ENCODE measurements around the gene WWOX.

Gene WWOX

DNA sequence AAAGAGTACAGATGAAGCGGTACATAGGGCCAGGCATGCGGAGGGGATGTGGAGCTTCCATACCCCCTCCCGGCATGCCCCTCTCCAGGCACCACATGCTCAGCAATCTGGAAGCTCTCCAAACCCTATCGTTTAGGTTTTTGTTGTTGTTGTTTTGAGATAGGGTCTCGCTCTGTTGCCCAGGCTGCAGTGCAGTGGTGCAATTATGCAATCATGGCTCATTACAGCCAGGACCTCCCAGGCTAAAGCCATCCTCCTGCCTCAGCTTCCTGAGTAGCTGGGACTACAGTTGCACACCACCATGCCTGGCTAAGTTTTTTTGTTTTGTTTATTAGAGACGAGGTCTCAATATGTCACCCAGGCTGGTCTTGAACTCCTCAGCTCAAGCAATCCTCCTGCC, 50.8 kb downstream of the WWOX start:
- no peak for DNase-seq

GRCh38 chr16:78154729-78155461, 55.4 kb downstream of the WWOX start:
- DNase-seq, result no peak

- no peak for DNase-seq
These were observed 56.4 kb downstream of the WWOX start for GRCh38 chr16:78155791-78156345.

- no peak for DNase-seq
These were observed 61.7 kb downstream of the WWOX start for GRCh38 chr16:78161023-78161729.

DNA sequence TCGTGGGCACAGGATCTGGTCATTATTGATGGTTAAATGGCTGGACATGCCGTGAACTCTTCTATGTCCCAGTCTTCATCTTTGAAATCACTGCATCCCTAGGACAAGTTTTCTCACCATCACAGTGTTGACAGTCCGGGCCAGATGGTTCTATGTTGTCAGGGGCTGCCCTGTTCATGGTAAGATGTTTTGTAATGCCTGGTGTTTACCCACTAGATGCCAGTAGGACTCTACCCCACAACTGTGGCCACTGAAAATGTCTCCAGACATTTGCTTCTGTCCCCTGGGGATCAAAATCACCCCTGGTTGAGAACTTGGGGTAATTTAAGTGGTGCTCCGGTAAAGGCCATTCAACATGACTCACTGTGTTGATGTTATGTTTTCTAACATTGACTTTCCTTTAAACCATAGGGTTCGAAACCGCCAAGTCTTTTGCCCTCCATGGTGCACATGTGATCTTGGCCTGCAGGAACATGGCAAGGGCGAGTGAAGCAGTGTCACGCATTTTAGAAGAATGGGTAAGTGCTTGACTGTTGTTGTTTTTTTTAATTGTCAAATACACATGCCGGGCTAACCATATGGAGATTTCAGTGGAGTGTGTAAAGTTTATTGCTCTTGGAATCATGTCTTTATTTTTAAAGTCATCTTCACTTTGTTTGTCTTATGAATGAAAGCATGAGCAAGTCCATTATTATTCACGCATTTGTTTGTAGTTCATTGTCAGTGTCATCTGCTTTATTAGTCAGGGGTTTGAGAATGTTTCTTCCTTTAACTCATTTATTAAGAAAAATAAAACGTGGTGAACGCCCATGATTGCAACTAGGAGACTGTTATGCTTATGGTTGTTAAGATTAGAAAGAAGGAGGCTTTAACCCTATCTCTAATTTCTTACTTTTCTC, 64.6 kb downstream of the WWOX start:
- DNase-seq, result no peak

DNA sequence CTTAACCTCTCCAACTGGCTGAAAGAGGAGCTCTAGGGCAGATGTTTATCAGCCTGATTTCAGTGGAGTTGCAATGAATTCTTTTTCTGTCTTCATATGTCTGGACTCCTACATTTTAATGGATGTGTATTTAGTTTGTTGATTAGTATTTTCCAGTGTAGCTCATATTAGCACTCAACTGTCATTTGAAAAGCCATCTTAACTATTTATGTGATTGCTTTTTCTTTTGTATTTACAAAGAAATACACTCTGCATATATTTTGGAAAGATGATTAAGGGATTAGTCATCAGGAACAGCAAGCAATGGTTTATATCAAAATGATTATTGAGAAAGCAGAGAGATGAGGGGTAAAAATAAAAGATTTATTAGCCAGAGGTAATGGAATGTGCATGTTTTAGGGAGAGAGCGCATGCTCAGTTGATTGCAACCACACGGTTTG, 71.1 kb downstream of the WWOX start:
- DNase-seq, result no peak

GRCh38 chr16:78175287-78175686, 75.8 kb downstream of the WWOX start:
- no peak for DNase-seq

GRCh38 chr16:78176435-78176834, 77.0 kb downstream of the WWOX start:
- no peak for DNase-seq

DNA sequence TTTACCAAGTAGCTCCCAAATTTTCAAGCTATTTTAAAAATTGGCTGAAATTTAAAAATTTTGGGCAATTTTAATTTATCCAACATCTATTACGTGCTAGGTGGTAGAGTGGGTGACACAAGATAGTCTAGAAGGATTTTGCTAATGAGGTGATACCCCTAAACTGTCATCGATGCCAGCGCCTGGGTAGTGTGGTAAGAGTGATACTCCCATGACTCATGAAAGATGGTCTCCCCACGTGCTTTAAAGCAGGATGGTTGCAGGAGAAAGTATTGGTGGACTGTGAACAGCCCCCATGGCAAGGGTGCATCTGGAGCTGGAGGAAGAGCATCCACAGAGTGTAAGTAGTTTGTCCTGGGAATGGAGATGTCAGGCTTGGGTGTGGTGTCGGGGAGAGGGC, 77.8 kb downstream of the WWOX start:
- no peak for DNase-seq

DNA sequence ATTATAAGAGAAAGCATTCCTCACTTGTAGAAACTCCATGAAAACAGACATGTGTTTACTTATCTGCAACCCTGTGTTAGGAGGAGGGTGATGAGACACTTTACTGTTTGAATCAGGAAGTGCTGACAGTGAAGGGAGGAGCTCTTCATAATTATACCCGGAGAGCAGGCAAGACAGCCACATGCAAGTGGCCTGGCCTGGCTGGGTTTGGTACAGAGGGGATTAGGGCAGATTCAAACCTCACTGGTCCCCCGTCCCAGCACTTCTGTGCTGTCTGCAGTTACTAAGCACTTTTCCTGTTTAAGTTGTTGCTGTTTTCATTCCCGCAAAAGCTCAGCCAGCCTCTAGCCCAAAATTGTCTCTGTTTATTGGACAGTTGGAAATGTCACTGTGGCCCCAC, 78.5 kb downstream of the WWOX start:
- DNase-seq, result no peak

- no peak for DNase-seq
These were observed 80.2 kb downstream of the WWOX start for GRCh38 chr16:78179666-78180065.

GRCh38 chr16:78180349-78180748, 80.9 kb downstream of the WWOX start:
- DNase-seq, result no peak

GRCh38 chr16:78183437-78184237, 84.2 kb downstream of the WWOX start:
- no peak for DNase-seq

DNA sequence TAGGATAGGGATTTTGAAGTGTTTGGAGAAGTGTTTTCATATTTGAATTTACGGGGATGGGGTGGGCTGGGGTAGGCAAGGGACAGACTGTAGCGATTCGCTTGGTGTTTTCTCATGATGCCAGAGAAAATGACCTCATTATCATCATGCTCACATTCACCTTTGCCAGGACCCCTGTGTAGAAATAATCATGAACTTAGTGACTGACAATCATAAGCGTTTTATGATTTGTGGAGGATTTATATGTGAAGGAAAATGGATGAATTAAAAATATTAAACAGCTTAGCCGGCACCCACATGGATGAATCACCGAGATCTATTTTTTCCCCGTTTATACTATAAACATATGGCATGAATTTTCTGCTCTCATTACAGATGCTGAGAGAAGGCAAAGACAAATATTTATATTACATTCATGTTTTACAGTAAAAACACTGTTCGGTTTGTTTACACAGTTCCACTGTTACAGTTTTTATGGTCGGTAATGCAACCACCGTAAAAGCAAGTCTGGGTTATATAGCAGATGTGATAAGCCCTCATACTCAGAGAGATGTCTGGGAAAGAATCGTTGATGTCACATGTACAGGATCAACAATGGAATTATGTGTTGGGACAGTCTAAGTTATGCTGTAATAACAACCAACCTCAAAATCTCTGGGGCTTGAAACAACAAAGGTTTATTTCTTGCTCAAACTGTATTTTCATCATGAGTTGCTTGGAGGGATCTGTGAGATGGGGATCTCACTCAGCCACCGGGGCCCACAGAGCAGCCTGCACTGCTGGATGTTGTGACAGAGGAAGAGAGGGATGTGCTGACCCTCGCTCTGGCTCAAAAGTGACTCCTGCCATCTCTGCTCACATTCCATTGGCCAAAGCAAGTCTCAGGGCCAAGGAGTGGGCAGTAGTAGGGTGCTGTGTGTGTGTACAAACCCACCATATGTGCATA, 85.1 kb downstream of the WWOX start:
- no peak for DNase-seq

- DNase-seq, result no peak
These were observed 89.7 kb downstream of the WWOX start for GRCh38 chr16:78189121-78189520.

- DNase-seq, result no peak
These were observed 93.5 kb downstream of the WWOX start for GRCh38 chr16:78192734-78193488.

DNA sequence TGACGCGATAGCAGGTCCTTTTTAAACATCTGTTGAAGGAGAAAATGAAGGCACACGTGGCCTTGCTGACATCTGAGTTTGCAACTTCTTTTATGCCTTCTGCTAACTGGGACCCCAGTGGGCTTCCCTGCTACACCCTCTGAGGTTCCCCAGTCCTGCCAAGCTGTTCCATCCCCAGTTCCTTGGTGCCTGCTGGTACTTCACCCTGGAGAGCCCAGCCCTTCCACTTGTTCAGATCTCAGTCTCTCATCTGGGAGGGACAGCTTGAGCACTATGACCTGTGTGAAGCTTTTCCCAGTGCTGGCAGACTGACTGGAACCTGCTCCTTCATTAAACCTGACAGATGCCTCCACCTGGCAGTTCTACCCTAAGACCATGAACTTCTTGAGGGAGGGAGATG, 95.5 kb downstream of the WWOX start:
- DNase-seq, result no peak

GRCh38 chr16:78195797-78196196, 96.3 kb downstream of the WWOX start:
- no peak for DNase-seq

DNA sequence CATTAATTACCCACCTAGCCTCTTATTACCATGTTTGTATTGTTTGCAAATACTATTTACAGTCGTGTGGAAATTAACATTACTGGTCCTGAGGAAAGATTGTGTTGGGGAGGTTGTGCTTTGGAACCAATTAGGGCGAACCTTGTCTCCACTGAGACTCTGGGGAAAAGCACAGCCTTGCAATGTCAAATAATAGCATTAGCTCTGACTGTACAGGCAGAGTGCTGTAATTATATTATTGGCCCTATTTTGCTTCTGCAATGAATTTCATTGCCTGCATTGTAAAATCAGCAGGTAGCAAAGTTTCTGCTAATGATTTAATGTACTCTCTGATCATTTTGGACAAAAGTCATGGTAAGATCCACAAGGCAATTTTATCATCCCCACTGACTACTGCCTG, 97.0 kb downstream of the WWOX start:
- DNase-seq, result no peak

- DNase-seq, result no peak
These were observed 98.8 kb downstream of the WWOX start for GRCh38 chr16:78198288-78198687.

Measured in NCI-H524 treated with DMSO at 0.1 percent for 48 hours (cell line).